Astrocyte (in vitro differentiated cells and primary cell): ENCODE data around the gene SH2D4B. TPM values are rescaled to one million over a fixed set of nuclear protein-coding genes. Genes with fewer than 3 reads are reported as not detected.

ENCODE experiments used
- DNase-seq: peaks from one replicate; pipeline ENCODE4 v3.0.0-alpha.2; 2010; ENCODE audit warnings: low read depth
- FAIRE-seq: peaks from 2 replicates; lab custom pipeline; 2011; peaks lifted over from hg19 to GRCh38; lab: Jason Lieb, UNC
- H2AFZ ChIP-seq: 2 replicates; pipeline ENCODE4 v1.6.0; 2012; ENCODE audit warnings: low read depth, low read length, inconsistent platforms
- H3K27ac ChIP-seq: 2 replicates; pipeline ENCODE4 v1.5.1; 2011; ENCODE audit warnings: low read depth, low read length, inconsistent platforms
- H3K27me3 ChIP-seq: 2 replicates; pipeline ENCODE4 v1.6.0; 2011; ENCODE audit warnings: low read length, inconsistent platforms; ENCODE audit not compliant: insufficient read depth
- H3K36me3 ChIP-seq: 2 replicates; pipeline ENCODE4 v1.5.1; 2011; ENCODE audit warnings: low read length, inconsistent platforms; ENCODE audit not compliant: insufficient read depth
- H3K4me1 ChIP-seq: 2 replicates; pipeline ENCODE4 v1.5.1; 2011; ENCODE audit warnings: low read length, inconsistent platforms; ENCODE audit not compliant: insufficient read depth
- H3K4me2 ChIP-seq: 2 replicates; pipeline ENCODE4 v1.6.0; 2012; ENCODE audit warnings: low read length, inconsistent platforms
- H3K4me3 ChIP-seq: 2 replicates; pipeline ENCODE4 v1.5.1; 2011; ENCODE audit warnings: low read depth, mild to moderate bottlenecking, low read length, inconsistent platforms; ENCODE audit not compliant: insufficient read depth
- H3K79me2 ChIP-seq: 2 replicates; pipeline ENCODE4 v1.6.0; 2012; ENCODE audit warnings: mild to moderate bottlenecking, low read length, inconsistent platforms; ENCODE audit not compliant: insufficient read depth
- H3K9ac ChIP-seq: 2 replicates; pipeline ENCODE4 v1.6.0; 2012; ENCODE audit warnings: mild to moderate bottlenecking, low read length, inconsistent platforms
- H3K9me3 ChIP-seq: 2 replicates; pipeline ENCODE4 v1.5.1; 2012; ENCODE audit warnings: low read depth, mild to moderate bottlenecking, low read length, inconsistent platforms; ENCODE audit not compliant: insufficient read depth
- H4K20me1 ChIP-seq: 2 replicates; pipeline ENCODE4 v1.6.0; 2012; ENCODE audit warnings: low read length, inconsistent platforms; ENCODE audit not compliant: insufficient read depth
- H3K27ac Mint-ChIP-seq: one replicate; pipeline ENCODE4 v1.8.0; 2021; ENCODE audit warnings: mild to moderate bottlenecking, mixed read lengths; ENCODE audit not compliant: unreplicated experiment
- H3K27me3 Mint-ChIP-seq: one replicate; pipeline ENCODE4 v1.8.0; 2021; ENCODE audit warnings: low read depth, mixed read lengths; ENCODE audit not compliant: unreplicated experiment
- H3K36me3 Mint-ChIP-seq: one replicate; pipeline ENCODE4 v1.8.0; 2021; ENCODE audit warnings: low read depth, mixed read lengths; ENCODE audit not compliant: unreplicated experiment
- H3K4me1 Mint-ChIP-seq: one replicate; pipeline ENCODE4 v1.8.0; 2021; ENCODE audit warnings: low read depth, mixed read lengths; ENCODE audit not compliant: unreplicated experiment
- H3K4me3 Mint-ChIP-seq: one replicate; pipeline ENCODE4 v1.8.0; 2021; ENCODE audit warnings: mild to moderate bottlenecking, moderate library complexity, mixed read lengths; ENCODE audit not compliant: unreplicated experiment
- H3K9me3 Mint-ChIP-seq: one replicate; pipeline ENCODE4 v1.8.0; 2021; ENCODE audit warnings: mild to moderate bottlenecking, mixed read lengths; ENCODE audit not compliant: unreplicated experiment
- EZH2 ChIP-seq: IDR thresholded peaks from 2 replicates; pipeline ENCODE4 v1.6.1; 2012; ENCODE audit warnings: mild to moderate bottlenecking, low read length, inconsistent platforms; ENCODE audit not compliant: insufficient read depth
- total RNA-seq: library from RNA; stranded (reverse); gene quantifications from 2 replicates; pipeline ENCODE4 v1.2.1, GENCODE V29; 2021
- TF ChIP-seq, protein P1 (sequence below): IDR thresholded peaks from 2 replicates; pipeline ENCODE4 v1.5.1; 2011; ENCODE audit warnings: low read depth, mild to moderate bottlenecking, inconsistent platforms, low read length, moderate library complexity; ENCODE audit not compliant: insufficient read depth

The SH2D4B gene
- total RNA-seq, 1 donor from 2014 or later = 0.07 TPM

DNA sequence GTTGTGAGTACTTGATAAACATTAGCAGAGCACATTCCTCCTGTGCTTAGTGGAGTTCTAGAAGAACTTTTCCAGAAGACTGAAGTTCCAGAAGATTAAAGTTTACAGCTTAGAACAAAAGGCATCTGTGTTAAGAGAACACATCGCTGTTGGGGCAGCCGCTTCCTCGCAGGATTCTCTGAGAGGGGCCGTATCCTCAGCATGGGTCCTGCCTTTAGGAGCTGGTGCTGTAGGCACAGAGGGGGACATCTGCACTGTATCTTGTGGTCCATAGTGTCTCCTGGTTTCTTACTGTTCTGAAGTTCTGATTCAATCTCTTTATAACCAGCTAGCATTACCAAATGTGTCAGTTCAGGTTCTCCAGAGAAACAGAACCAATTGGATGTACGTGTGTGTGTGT lies 16.3 kb downstream of the SH2D4B start:
- no peak for TF ChIP-seq EZH2
- TF ChIP-seq, protein P1, sequence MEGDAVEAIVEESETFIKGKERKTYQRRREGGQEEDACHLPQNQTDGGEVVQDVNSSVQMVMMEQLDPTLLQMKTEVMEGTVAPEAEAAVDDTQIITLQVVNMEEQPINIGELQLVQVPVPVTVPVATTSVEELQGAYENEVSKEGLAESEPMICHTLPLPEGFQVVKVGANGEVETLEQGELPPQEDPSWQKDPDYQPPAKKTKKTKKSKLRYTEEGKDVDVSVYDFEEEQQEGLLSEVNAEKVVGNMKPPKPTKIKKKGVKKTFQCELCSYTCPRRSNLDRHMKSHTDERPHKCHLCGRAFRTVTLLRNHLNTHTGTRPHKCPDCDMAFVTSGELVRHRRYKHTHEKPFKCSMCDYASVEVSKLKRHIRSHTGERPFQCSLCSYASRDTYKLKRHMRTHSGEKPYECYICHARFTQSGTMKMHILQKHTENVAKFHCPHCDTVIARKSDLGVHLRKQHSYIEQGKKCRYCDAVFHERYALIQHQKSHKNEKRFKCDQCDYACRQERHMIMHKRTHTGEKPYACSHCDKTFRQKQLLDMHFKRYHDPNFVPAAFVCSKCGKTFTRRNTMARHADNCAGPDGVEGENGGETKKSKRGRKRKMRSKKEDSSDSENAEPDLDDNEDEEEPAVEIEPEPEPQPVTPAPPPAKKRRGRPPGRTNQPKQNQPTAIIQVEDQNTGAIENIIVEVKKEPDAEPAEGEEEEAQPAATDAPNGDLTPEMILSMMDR = no peak
- Mint-ChIP-seq H3K4me1 (no peaks in the 10 kb centered on the region), H3K27ac (no peak overlapping the region), H3K36me3 (no peaks in the 10 kb centered on the region), H3K9me3 (no peaks in the 10 kb centered on the region), H3K4me3 (no peak overlapping the region), H3K27me3 (peaks cover 14% of the 10 kb centered on the region)
- FAIRE-seq (no peak), DNase-seq (no peak)
- H3K9me3 ChIP-seq = no peaks in the 10 kb centered on the region
- no peak overlapping the region for H2AFZ ChIP-seq
- H3K27ac ChIP-seq = no peak overlapping the region
- no peaks in the 10 kb centered on the region for H3K27me3 ChIP-seq
- H3K79me2 ChIP-seq = no peaks in the 10 kb centered on the region
- H3K36me3 ChIP-seq = no peaks in the 10 kb centered on the region
- H4K20me1 ChIP-seq = no peaks in the 10 kb centered on the region
- no peak overlapping the region for H3K4me3 ChIP-seq
- H3K4me2 ChIP-seq = no peak overlapping the region
- H3K4me1 ChIP-seq = no peaks in the 10 kb centered on the region
- H3K9ac ChIP-seq = no peak overlapping the region

- Histone ChIP-seq H3K79me2 (no peaks in the 10 kb centered on the region), H3K9me3 (no peaks in the 10 kb centered on the region), H3K36me3 (no peaks in the 10 kb centered on the region), H3K9ac (no peak overlapping the region), H3K4me1 (no peaks in the 10 kb centered on the region), H3K4me3 (no peak overlapping the region), H3K27ac (no peak overlapping the region), H4K20me1 (no peaks in the 10 kb centered on the region), H3K4me2 (no peak overlapping the region), H3K27me3 (no peaks in the 10 kb centered on the region), H2AFZ (no peak overlapping the region)
- H3K4me1 Mint-ChIP-seq = no peaks in the 10 kb centered on the region
- no peaks in the 10 kb centered on the region for H3K36me3 Mint-ChIP-seq
- DNase-seq (no peak), FAIRE-seq (no peak)
- no peaks in the 10 kb centered on the region for H3K9me3 Mint-ChIP-seq
- no peak overlapping the region for H3K4me3 Mint-ChIP-seq
- TF ChIP-seq EZH2 = no peak
- TF ChIP-seq, protein P1 = no peak
- H3K27ac Mint-ChIP-seq = no peak overlapping the region
- peaks cover 14% of the 10 kb centered on the region for H3K27me3 Mint-ChIP-seq
Measured at GRCh38 chr10:80555415-80555814, 17.7 kb downstream of the SH2D4B start.

DNA sequence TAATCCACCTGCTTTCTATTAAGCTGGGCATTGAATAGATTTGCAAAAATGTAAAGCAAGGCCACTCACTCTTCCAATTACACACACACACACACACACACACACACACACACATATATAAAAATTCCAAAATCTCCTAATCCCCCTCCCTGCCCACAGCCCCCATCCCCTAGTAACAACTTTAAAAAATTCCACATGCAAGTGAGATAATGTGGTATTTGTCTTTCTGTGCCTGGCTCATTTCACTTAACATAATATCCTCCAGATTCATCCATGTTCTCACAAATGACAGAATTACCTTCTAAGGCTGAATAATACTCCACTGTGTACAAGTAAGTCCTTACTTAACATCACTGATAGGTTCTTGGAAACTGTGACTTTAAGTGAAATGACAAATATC lies 24.2 kb downstream of the SH2D4B start:
- H3K4me2 ChIP-seq = no peak overlapping the region
- H3K79me2 ChIP-seq = no peaks in the 10 kb centered on the region
- Mint-ChIP-seq H3K9me3 (no peaks in the 10 kb centered on the region), H3K4me1 (no peaks in the 10 kb centered on the region), H3K27ac (no peak overlapping the region), H3K4me3 (no peak overlapping the region), H3K36me3 (no peaks in the 10 kb centered on the region), H3K27me3 (no peaks in the 10 kb centered on the region)
- no peaks in the 10 kb centered on the region for H3K9me3 ChIP-seq
- no peaks in the 10 kb centered on the region for H3K36me3 ChIP-seq
- no peak overlapping the region for H3K9ac ChIP-seq
- H4K20me1 ChIP-seq = no peaks in the 10 kb centered on the region
- no peak overlapping the region for H3K27ac ChIP-seq
- no peak overlapping the region for H3K4me3 ChIP-seq
- H3K27me3 ChIP-seq = no peaks in the 10 kb centered on the region
- FAIRE-seq (no peak), DNase-seq (no peak)
- no peaks in the 10 kb centered on the region for H3K4me1 ChIP-seq
- no peak overlapping the region for H2AFZ ChIP-seq
- TF ChIP-seq EZH2 = no peak
